SKM-1 (cell line): ENCODE measurements around the gene DSC1.
A peak's percentile ranks its signal among the peaks of the same experiment; 100 is the strongest.
"Not testable (repeated sequence)": the region's sequence is repeated elsewhere in the genome, so short reads cannot be mapped to it uniquely, and the experiment has no call there.

Experiments
- DNase-seq: peaks from one replicate; lab custom pipeline; 2025; ENCODE audit not compliant: unreplicated experiment; lab: John Stamatoyannopoulos, UW

Gene DSC1

DNA sequence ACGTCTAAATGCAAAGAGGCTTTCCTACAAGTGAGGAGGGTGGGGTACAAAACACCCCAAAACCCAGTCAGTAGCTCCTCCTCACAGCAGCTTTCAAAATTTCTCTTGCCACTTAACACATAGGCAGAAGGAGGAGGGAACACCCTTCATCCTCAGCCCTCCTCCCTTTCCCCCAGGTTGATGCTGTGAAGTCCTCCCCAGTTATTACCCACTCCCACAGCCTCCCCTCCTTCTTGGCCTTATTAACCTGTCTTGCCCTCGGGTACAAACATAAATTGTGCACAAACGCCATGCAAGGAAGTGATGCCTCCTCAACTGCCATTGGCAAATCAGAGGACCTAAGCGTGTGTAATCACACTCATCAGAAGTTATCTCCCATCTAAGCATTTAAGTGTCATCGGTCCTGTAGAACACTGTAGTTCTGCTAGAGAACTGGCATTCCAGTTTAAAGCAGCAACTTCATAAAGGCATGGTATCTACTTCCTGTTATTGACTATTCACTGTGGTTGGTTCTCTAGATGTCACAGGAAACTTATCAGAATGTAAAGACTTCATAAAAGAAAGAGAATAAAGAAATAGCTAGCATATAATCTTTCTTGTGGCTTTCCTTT, at the start of gene DSC1:
Gene DSC1, minus strand, starts transcription at position 32 of the 611 bp plus-strand sequence. CDS start 262 bp downstream, outside the sequence.
- DNase-seq: no peak

DNA sequence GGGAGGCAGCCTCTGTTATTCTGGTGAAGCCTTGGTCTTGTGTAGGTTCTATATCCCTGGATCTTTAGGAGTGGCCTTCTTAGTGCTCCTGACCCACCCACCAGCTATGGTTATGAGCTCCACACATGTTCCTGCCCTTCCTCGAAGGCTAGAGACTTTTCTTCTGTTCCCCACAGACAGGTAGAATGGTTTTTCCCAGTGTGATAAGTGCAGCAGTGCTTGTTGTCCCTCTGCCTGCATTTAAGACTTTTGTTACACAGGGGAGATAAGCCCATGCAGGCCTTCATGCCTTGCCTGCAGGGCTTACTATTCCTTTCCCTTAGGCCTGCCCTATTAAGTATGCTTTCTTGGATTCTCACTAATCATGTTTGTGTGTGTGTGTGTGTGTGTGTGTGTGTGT, 48.4 kb upstream of the DSC1 start:
- no peak for DNase-seq

- no peak for DNase-seq
These were observed 46.4 kb upstream of the DSC1 start for GRCh38 chr18:31209041-31209440.

GRCh38 chr18:31207391-31207790, 44.7 kb upstream of the DSC1 start:
- DNase-seq: no peak

DNA sequence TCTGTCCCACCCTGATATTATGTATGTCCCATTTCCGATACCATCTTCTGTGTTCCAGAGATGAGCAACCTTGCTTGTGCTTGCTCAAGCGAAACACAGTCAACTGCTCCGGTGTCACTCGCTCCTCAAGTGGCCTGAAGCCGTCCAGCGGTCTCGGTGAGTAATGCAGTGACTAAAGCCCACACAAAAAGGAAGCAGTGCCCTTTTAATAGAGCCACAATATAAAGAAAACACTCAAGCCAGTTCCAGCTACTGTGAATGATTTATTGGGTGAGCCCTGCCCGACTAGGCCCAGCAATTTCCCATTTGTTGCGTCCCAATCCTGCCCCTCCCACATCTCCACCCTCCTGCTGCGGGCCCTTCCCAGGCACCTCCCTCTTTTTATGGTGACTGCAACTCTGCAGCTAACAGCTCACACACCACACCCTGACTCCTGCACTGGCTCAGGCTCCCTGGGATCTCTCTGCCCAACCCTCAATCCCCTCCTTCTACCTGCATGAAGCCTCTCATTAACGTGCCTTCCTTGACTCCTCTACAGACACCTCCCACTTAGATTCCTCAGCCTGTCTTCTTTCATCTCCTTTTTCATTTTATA, 44.2 kb upstream of the DSC1 start:
- DNase-seq: peak; percentile 88

DNA sequence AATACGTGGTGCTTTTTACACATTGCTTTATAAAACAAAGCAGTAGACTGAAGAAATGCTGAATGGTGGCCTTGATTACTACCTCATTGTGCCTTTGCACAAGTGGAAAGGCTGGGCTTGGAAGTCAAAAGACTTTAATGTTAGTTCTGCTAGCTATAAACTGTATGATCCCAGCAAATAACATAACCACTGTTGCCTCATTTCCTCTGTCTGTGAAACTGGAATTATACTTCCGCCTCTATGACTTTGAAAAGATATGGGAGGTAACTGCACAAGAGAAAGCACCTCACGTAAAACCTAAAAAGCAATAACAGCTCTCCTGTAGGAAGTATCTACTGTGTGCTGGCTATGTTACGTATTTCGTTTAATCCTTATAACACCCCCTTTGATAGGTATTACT, 43.4 kb upstream of the DSC1 start:
- peak; percentile 47 for DNase-seq

- no peak for DNase-seq
These were observed 42.6 kb upstream of the DSC1 start for GRCh38 chr18:31205273-31205672.

- no peak for DNase-seq
These were observed 42.2 kb upstream of the DSC1 start for GRCh38 chr18:31204833-31205232.

DNA sequence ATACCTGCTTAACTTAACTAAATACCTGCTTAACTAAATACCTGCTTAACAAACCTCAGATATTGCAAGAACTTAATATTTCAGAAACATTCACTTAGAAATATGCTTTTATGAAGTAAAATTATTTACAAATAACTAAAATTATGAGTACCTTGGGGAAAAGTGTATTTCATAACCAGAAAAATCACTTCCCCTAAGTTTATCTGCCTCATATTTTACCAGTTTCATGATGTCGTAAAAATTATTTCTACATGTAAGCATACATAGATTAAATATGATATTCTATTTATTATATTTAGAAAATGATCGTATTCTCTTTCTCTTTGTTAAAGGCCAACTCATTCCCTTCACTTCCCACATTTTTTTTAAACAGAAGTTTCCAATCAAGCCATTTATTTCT, 41.5 kb upstream of the DSC1 start:
- no peak for DNase-seq

- no peak for DNase-seq
These were observed 41.1 kb upstream of the DSC1 start for GRCh38 chr18:31203794-31204148.

- DNase-seq: peak; percentile 69
These were observed 40.6 kb upstream of the DSC1 start for GRCh38 chr18:31203096-31203793.

- DNase-seq: no peak
These were observed 36.6 kb upstream of the DSC1 start for GRCh38 chr18:31199190-31199769.

DNA sequence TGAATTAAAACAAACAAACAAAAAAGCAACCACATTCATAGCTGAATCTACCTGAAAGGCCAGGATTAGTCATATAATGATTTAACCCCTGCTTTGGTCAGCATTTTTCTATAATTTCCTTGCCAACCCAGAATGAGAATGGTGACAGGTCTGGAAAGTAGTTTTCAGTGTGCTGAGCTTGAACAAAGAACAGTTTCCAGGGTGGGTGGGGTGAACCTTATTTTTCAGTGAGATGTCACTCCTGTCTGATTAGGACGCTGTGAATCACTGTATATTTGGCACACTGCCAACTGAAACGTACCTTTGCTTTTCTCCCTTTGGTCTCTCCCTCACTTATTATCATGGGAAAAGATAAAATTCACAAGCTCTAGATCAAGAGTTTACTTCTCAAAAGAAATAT, 35.0 kb upstream of the DSC1 start:
- DNase-seq: no peak

DNA sequence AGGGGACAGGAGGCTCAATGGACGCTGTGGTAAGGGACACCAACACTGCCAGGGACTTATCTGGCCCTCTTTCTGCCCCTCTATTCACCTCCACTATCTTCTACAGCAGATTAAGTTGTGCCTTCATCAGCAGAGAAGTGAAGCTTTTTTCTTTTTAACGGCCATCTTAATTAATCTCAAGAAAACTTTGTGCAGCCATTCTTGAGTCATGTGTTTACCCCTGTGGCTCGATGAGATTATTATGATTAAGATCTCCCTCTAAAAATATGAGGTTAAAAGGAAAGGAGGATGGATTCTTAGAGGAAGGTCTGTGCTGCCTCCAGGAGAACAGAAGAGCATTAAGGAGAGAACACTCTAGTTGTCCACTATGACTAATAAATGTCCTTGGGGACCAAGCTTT, 32.4 kb upstream of the DSC1 start:
- DNase-seq: no peak

DNA sequence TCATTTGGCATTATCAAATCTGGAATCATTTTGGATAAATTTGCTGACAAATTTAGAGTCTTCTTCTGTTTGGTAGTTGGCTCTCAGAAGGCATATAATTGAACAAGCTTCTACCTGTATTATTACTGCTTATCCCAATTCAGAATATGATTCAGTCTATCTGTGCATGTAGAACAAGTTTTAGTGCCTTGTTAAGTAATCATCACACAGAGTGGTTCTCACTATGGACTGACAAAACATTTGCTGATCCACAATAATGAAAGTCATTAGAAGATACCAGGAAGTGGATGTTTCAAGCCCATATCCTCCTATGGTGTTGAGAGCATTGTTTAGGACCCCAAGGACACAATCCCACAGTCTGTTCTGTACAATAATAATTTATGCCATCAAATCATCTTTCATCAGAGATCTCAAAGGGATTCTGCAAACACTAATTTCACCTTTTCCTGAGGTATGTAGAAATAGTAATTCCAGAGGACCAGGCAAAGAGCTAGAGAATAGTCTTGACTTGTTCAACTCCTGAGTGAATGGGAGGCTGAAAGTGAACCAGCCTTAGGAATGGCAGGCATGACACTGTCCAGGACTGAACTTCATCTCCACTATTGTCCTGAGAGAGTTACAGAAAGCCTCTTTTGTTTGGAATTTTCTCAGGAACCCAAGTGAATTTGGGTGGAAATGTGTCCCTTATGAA, 29.6 kb upstream of the DSC1 start:
- DNase-seq: no peak

- no peak for DNase-seq
These were observed 28.3 kb upstream of the DSC1 start for GRCh38 chr18:31190919-31191318.

- DNase-seq: no peak
These were observed 27.1 kb upstream of the DSC1 start for GRCh38 chr18:31189757-31190156.

- no peak for DNase-seq
These were observed 22.7 kb upstream of the DSC1 start for GRCh38 chr18:31185186-31185950.

DNA sequence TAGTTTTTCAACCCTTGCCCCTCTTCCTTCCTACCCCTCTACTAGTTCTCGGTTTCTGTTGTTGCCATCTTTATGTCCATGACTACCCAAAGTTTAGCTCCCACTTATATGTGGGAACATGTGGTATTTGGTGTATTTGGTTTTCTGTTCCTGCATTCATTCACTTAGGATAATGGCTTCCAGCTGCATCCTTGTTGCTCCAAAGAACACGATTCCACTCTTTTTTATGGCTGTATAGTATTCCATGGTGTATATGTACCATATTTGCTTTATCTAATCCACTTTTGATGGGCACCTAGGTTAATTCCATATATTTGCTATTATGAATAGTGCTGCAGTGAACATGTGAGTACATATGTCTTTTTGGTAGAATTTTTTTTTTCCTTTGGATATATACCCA, 20.6 kb upstream of the DSC1 start:
- no peak for DNase-seq

- DNase-seq: not testable (repeated sequence)
These were observed 14.7 kb upstream of the DSC1 start for GRCh38 chr18:31177369-31177768.

DNA sequence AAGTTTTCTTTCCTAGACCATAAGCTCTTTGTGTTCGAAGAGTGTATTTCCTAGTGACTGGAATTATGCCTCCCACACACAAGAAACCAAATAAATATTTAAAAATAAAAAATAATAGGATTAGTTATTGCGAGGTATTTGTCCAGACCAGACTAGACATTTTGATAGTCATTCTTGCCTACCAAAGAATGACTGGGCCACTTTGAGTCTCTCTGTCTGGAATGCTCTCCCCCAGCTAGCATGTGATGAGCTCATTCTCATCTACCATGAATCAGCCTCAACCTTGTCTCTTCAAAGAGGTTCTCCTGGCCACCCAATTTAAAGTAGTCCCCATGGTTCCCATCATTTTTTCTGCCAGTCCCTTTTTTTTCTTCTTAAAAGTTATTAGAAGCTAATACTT, 13.9 kb upstream of the DSC1 start:
- no peak for DNase-seq
